GM18499 (cell line): ENCODE results near the gene POLQ.
A peak's percentile ranks its signal among the peaks of the same experiment; 100 is the strongest.
"Not testable (repeated sequence)": the region's sequence is repeated elsewhere in the genome, so short reads cannot be mapped to it uniquely, and the experiment has no call there.

Experiments
- ATAC-seq: cut with Tn5 transposase; IDR thresholded peaks from one replicate; pipeline ENCODE4 v1.9.1; 2021; ENCODE audit warnings: moderate number of reproducible peaks; ENCODE audit not compliant: insufficient read depth, unreplicated experiment

Gene POLQ

DNA sequence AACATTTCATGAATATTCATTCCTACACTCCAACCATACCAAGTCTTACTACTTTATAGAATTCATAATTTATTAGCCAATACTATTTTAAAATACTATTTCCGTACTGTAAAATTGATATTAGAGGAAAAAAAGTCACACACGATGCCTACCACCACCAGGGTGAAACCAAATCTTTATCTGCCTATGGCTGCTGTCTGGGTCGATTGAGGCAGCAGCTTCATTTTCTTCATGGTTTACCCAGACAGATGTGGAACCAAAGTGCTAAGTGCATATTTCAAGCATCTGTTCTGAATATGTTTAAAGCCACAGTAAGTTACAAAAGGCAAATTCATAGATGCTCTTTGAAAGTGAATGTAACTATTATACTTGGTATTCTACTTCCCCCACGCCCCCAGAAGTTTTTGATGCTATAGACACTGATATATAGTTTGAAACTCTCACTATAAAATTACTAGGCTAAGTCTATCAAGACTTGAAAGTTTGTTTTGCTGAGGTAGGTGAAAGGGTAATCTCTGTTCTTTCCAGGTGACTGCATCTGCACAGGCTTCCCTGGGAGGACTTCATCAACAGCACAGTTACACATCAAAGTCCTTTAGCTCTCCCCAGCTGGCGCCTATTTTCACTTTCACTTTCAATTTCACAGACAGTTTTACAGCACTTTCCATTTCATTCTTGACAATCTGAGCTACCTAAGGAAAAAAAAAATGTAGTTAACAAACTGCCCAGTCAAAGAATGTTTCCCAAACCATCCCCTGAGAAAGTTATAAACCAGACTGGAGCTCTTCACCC is 113.9 kb downstream of the POLQ start:
- ATAC-seq = peak; percentile 85

GRCh38 chr3:121430664-121431215 is 115.0 kb downstream of the POLQ start:
- no peak for ATAC-seq

GRCh38 chr3:121424549-121424948 is 121.2 kb downstream of the POLQ start:
- ATAC-seq = no peak

DNA sequence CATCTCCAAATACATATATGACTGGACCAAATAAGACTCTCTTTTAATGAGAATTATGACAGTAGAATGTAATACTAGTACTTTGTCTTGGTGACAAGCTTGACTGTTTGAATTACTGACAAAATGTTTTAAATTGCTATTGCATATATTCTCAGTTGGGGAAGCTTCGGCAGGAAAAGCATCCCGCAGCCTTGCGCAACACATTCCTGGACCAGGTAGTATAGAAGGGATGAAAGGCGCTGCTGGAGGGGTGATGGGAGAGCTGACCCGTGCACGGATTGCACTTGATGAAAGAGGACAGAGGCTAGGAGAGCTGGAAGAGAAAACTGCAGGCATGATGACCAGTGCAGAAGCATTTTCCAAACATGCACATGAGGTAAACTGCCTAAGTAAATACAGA is 127.6 kb downstream of the POLQ start:
- no peak for ATAC-seq

DNA sequence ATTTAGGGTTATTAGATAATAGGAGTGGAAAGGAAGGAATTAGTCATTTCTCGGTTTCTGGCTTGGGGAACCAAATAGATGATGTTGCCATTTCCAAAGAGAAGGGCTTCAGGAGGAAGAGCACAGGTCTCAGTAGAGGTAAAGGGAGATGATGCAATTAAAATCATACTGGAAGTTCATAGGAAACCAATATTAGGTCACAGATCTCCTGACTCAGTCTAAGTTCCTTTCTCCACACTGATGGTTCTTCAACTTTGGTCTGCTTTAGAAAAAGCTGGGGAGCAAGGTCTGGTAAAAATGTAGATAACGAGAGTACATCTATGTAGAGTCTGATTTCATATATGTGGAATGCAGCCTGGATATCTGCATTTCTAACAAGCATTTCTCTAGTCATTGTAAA is 130.9 kb downstream of the POLQ start:
- no peak for ATAC-seq

DNA sequence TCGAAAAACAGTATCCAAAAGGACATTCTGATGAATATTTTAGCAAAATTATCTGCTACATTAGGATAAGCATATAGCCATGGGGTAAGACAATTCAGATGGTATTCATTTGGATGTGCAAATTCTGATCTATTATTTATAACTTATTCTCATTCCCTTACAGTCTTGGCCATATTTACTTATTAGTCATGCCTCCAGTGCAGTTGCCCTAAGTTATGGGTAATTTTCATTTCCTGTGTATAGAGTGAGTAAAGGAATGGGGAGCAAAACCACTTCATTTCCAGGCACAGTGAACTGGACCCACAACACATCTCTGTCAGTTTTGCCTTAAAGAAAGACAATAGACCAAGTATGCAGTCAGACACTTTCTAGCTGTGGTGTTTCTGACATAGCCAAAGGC is 134.3 kb downstream of the POLQ start:
- ATAC-seq = no peak

- ATAC-seq = no peak
These were observed 140.2 kb downstream of the POLQ start for GRCh38 chr3:121405631-121406030.

- ATAC-seq = no peak
These were observed 146.0 kb downstream of the POLQ start for GRCh38 chr3:121399820-121400219.

DNA sequence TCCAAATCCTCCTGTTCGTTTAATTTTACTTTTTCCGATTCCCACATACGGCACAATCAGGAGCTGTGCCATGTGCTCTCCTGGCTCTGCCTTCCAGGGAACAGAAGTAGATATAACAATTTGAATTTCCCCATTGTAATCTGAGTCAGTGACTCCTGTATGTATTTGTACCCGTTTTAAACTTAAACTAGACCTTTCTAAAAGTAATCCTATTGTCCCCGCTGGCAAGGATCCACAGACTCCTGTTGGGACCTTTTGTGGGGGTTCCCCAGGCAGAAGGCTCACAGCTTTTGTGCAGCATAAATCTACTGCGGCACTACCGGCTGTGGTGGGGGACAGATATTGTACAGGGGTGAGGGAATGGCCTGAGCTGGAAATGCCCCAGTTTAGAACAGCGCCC is 147.7 kb downstream of the POLQ start:
- ATAC-seq = not testable (repeated sequence)

GRCh38 chr3:121395967-121396366 is 149.8 kb downstream of the POLQ start:
- ATAC-seq = not testable (repeated sequence)

- ATAC-seq = not testable (repeated sequence)
These were observed 157.5 kb downstream of the POLQ start for GRCh38 chr3:121388308-121388707.
